GM10248 (cell line): ENCODE results near the gene SUCNR1.

Experiments
- CTCF ChIA-PET: fragments of 300-600 bp; sonication (Branson Sonifier 250); formaldehyde crosslinking; extraction: SDS; loops from one replicate; lab custom pipeline; 2021; ENCODE audit warnings: antibody characterized with exemption; lab: Yijun Ruan, JAX
- POLR2A ChIA-PET: fragments of 350-650 bp; sonication (Branson Sonifier 250); formaldehyde crosslinking; extraction: SDS; loops from one replicate; lab custom pipeline; 2020; ENCODE audit warnings: antibody characterized with exemption; lab: Yijun Ruan, JAX
- DNase-seq: peaks from one replicate; pipeline ENCODE4 v3.0.0; 2012; ENCODE audit errors: extremely low spot score
- CTCF ChIP-seq: IDR thresholded peaks from 2 replicates; pipeline ENCODE4 v1.5.1; 2012; ENCODE audit warnings: mild to moderate bottlenecking, low read depth; ENCODE audit errors: extremely low read depth, missing control alignments, control extremely low read depth

The SUCNR1 gene

GRCh38 chr3:151900884-151901643 is 27.6 kb downstream of the SUCNR1 start:
- no peak for DNase-seq
- POLR2A ChIA-PET, result no interaction called here
- TF ChIP-seq CTCF, result no peak
- CTCF ChIA-PET, result interaction anchor here (1.4 kb wide), 1 partner anchor 18 kb away, joined by 4 read pairs; no protein-coding TSS in a partner anchor

DNA sequence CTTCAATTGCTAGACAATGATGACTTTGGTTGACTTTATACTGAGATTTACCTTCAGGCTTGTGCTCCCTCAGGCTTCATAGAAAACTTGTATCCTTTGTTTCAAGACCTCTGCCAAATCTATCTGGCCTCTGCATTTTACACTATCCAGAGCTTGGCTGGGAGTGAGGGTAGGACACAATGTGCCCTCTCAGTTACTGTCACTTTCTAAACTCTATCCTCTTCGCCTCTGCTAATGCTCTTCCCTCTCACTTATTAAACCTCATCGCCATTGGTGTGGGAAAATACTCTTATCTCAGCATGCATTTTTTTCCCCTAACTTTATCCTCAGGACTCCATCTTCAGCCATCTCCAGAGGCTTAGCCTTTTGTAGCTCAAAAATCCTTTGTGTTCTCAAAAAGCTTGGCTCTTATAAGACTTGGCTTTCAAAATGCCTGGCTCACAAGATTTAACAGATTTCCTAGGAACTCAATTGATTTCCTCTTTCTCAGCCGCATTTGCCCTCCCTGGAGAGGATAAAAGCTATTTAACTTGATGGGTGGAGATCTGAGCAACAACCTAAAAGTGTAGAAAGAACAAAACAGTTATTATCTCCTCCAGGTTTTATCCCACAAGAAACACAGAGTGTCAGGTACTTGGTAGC is 28.3 kb downstream of the SUCNR1 start:
- no peak for TF ChIP-seq CTCF
- DNase-seq, result no peak
- ChIA-PET POLR2A (no interaction called here), CTCF (interaction anchor here (0.9 to 1.4 kb wide), 5 partner anchors 10 to 30 kb away, joined by 3 to 4 read pairs (median 3); no protein-coding TSS in a partner anchor)

DNA sequence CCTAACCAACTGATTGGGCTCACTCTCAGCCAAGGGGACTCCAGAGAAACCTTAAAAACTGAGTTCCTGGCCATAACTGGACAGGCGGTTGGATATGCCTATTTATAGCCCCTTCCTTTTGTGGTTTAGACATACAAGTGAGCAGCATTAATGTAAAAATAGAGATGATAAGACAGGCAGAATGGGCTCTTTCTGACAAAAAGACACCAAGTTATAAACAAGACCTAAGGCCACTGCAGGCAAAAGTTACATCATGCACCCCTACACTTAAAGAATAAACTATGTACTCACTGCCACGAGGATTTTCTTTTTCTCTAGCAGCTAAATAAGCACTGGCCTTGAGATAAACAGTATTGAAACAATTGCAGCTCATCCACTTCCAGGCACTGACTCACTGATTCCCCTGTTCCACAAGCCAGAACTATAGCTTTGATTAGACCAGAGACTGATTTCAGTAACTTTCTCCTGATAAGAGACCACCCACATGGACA is 30.1 kb downstream of the SUCNR1 start:
- no peak for DNase-seq
- POLR2A ChIA-PET, result no interaction called here
- CTCF ChIA-PET, result interaction anchor here (1.0 to 1.6 kb wide), 3 partner anchors 9 to 853 kb away, joined by 3 read pairs; no protein-coding TSS in a partner anchor
- TF ChIP-seq CTCF, result no peak

DNA sequence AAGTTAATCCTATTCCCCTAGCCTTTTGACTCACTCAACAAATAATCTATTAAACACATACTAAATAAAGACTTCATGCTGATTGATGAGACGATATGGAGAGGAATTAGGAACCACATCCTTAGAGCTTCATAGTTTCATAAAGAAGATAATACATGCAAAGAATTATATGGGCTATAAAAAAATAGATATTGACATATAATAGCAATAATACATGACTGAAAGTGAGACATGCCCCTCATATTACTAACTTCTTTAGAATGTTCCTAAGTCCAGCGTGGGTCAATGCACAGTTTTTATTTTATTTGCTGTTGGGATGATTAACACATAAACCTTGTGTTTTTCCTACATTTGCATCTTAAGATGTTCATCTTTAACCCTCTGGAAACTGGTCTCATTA is 32.2 kb downstream of the SUCNR1 start:
- DNase-seq, result no peak
- POLR2A ChIA-PET, result no interaction called here
- CTCF ChIA-PET, result interaction anchor here (1.6 kb wide), 1 partner anchor 438 kb away, joined by 4 read pairs; no protein-coding TSS in a partner anchor

GRCh38 chr3:151906751-151907150 is 33.3 kb downstream of the SUCNR1 start:
- no peak for DNase-seq
- POLR2A ChIA-PET, result no interaction called here
- no peak for TF ChIP-seq CTCF
- CTCF ChIA-PET, result interaction anchor here (0.7 to 2.4 kb wide), 2 partner anchors 13 to 19 kb away, joined by 3 to 10 read pairs; no protein-coding TSS in a partner anchor

More for the DNA sequence above, 32.2 kb downstream of the SUCNR1 start:
- TF ChIP-seq CTCF, result no peak

DNA sequence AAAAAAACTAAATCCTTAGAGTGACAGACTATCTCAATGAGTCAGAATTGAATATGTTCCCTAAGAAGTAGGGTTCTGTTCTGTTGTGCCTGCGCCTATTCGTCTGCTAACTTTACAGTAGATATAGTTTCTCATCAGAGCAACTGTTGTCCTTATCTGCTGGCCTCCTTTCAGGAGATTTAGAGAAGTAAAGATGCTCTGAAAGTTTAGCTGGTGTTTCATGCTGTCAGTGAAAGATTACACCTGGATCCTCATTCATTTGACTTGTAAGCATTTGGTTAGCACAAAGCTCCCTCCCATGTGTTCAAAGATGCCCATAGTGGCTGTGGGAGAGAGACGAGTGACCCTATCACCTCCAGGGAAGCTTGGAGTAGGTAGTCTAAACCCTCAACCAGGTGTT is 35.0 kb downstream of the SUCNR1 start:
- POLR2A ChIA-PET, result no interaction called here
- CTCF ChIA-PET, result interaction anchor here (2.4 kb wide), 1 partner anchor 11 kb away, joined by 10 read pairs; no protein-coding TSS in a partner anchor

More for the DNA sequence above, 35.0 kb downstream of the SUCNR1 start:
- TF ChIP-seq CTCF, result no peak
- DNase-seq, result no peak
